Activated CD8-positive, alpha-beta memory T cell treated with anti-CD3 and anti-CD28 coated beads for 24 hours (primary cell): ENCODE results near the gene C6orf58.

Experiments used
- DNase-seq: peaks from one replicate; pipeline ENCODE4 v3.0.0-alpha.2; 2020

C6orf58 gene

GRCh38 chr6:127576874-127577273, at the start of gene C6orf58:
TSS of gene C6orf58 (plus strand) at chr6:127577174. CDS start at chr6:127577186, 12 bp downstream.
- DNase-seq: no peak

- DNase-seq: no peak
These were observed 44.0 kb upstream of the C6orf58 start for GRCh38 chr6:127533011-127533410.

GRCh38 chr6:127533736-127534135, 43.2 kb upstream of the C6orf58 start:
- no peak for DNase-seq

- no peak for DNase-seq
These were observed 38.2 kb upstream of the C6orf58 start for GRCh38 chr6:127538750-127539264.

GRCh38 chr6:127539272-127539671, 37.7 kb upstream of the C6orf58 start:
- no peak for DNase-seq

GRCh38 chr6:127547215-127547614, 29.8 kb upstream of the C6orf58 start:
- no peak for DNase-seq

- no peak for DNase-seq
These were observed 28.9 kb upstream of the C6orf58 start for GRCh38 chr6:127547904-127548649.

GRCh38 chr6:127550403-127550802, 26.6 kb upstream of the C6orf58 start:
- DNase-seq: no peak

GRCh38 chr6:127554435-127555006, 22.5 kb upstream of the C6orf58 start:
- DNase-seq: no peak

GRCh38 chr6:127561660-127562059, 15.3 kb upstream of the C6orf58 start:
- DNase-seq: no peak

GRCh38 chr6:127564761-127565160, 12.2 kb upstream of the C6orf58 start:
- no peak for DNase-seq

- no peak for DNase-seq
These were observed 10.9 kb upstream of the C6orf58 start for GRCh38 chr6:127566119-127566518.

- no peak for DNase-seq
These were observed 10.3 kb upstream of the C6orf58 start for GRCh38 chr6:127566651-127567050.

GRCh38 chr6:127567476-127567875, 9.5 kb upstream of the C6orf58 start:
- DNase-seq: no peak

GRCh38 chr6:127570739-127571389, 6.1 kb upstream of the C6orf58 start:
- DNase-seq: no peak

GRCh38 chr6:127578900-127579299, 1.9 kb downstream of the C6orf58 start:
- no peak for DNase-seq

- no peak for DNase-seq
These were observed 4.6 kb downstream of the C6orf58 start for GRCh38 chr6:127581576-127581975.

GRCh38 chr6:127582777-127583462, 5.9 kb downstream of the C6orf58 start:
- DNase-seq: no peak

GRCh38 chr6:127585123-127585522, 8.1 kb downstream of the C6orf58 start:
- no peak for DNase-seq

- DNase-seq: no peak
These were observed 9.4 kb downstream of the C6orf58 start for GRCh38 chr6:127586372-127586771.

- DNase-seq: no peak
These were observed 10.9 kb downstream of the C6orf58 start for GRCh38 chr6:127587875-127588274.

- no peak for DNase-seq
These were observed 12.2 kb downstream of the C6orf58 start for GRCh38 chr6:127589135-127589534.

GRCh38 chr6:127590344-127590743, 13.4 kb downstream of the C6orf58 start:
- DNase-seq: no peak
